GM21825 (cell line): Measurements from ENCODE around the gene FAM120A.

Experiments used
- ATAC-seq: cut with Tn5 transposase; IDR thresholded peaks from one replicate; pipeline ENCODE4 v1.9.1; 2021; ENCODE audit warnings: mild to moderate bottlenecking, moderate library complexity; ENCODE audit not compliant: unreplicated experiment

Gene FAM120A

DNA sequence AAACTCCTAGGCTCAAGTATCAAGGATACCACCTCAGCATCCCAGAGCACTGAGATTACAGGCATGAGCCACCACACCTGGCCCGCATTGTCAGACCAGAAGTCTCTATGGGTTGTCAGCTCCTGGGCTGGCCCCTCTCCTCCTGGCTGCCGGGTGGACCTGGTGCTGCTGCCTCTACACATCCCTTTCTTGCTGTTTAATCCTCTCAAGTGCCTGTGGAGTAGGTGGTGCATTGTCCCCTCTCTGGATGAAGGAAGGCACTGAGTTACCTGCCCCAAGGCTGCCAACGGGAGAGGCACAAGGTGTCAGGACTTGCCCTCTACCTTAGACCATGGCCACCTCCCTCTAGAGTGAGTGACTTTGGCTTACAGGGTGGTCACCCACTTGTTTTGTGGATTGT, 162.3 kb downstream of the FAM120A start:
- ATAC-seq = no peak

DNA sequence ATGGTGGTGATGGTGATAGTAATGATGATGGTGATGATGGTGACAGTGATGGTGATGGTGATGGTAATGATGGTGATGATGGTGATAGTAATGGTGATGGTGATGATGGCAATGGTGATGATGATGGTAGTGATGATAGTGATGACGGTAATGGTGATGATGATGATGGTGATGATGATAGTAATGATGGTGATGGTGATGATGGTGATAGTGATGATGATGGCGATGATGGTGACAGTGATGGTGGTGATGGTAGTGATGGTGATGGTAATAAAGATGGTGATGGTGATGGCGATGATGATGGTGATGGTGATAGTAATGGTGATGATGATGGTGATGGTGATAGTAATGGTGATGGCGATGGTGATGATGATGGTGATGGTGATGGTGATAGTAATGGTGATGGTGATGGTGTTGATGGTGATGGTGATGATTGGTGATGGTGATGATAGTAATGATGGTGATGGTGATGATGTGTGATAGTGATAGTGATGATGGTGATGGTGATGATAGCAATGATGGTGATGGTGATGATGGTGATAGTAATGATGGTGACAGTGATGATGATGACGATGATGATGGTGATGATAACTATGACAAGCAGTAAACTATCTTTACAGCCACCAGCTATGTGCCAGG, 163.5 kb downstream of the FAM120A start:
- no peak for ATAC-seq
